ENCODE results near the gene FGF3.
"Not testable (repeated sequence)": the region's sequence is repeated elsewhere in the genome, so short reads cannot be mapped to it uniquely, and the experiment has no call there.

FGF3 gene

DNA sequence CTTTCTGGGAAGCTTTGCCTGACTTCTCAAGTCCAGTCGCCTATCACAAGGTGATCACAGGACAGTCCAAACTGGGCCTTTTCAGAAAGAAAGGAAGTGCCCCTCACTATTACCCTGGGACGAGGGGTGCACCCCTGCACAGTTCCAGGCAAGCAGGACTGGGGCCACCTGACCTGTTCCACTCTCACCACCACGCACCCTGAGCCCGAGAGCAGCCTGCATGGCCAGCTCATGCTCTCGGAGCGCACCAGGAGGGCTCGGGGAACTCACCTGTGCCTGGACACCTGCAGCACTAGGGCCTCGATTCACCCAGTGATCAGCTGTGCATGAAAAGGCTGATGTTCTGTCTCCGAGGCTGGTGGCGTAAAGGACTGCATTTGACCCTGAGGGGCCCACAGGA lies 31.3 kb downstream of the FGF3 start:
- Mint-ChIP-seq H3K4me1 (no peaks in the 10 kb centered on the region), H3K36me3 (ENCODE audit: insufficient read depth) (no peaks in the 10 kb centered on the region), H3K4me3 (no peak overlapping the region), H3K27me3 (peaks cover 13% of the 10 kb centered on the region), H3K9me3 (no peaks in the 10 kb centered on the region), H3K27ac (ENCODE audit: low read depth) (no peak overlapping the region)
- ATAC-seq (replicated peaks; ENCODE audit: extremely low read depth, poor library complexity, severe bottlenecking) (no peak), DNase-seq (ENCODE audit: low spot score in 2 of 2) (no peak)

DNA sequence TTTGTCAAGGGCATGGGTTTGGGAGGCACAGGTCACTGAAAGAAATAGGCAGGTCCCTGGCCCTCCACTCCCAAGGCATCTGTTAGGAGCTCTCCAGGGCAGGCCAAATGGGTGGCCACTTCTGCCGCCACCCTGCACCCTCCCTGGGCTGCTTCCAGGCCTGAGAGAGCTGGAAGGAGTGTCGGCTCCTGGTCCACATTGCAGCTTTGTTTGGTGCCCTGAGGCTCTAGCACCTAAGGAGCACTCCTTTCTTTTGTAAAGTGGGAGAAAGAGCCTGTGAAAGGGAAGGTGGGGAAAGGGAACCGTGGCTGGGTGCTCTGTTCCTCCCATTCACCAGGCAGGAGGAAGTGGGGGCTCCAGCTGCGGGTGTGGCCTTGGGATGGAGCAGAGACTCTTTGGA lies 31.8 kb downstream of the FGF3 start:
- no peak overlapping the region for H3K4me3 Mint-ChIP-seq
- peaks cover 9% of the 10 kb centered on the region for H3K27me3 Mint-ChIP-seq
- no peaks in the 10 kb centered on the region for H3K36me3 Mint-ChIP-seq (ENCODE audit: insufficient read depth)
- H3K9me3 Mint-ChIP-seq, result no peaks in the 10 kb centered on the region
- H3K27ac Mint-ChIP-seq (ENCODE audit: low read depth), result no peak overlapping the region
- DNase-seq (ENCODE audit: low spot score in 2 of 2), result no peak
- ATAC-seq (replicated peaks; ENCODE audit: extremely low read depth, poor library complexity, severe bottlenecking), result no peak
- no peaks in the 10 kb centered on the region for H3K4me1 Mint-ChIP-seq

DNA sequence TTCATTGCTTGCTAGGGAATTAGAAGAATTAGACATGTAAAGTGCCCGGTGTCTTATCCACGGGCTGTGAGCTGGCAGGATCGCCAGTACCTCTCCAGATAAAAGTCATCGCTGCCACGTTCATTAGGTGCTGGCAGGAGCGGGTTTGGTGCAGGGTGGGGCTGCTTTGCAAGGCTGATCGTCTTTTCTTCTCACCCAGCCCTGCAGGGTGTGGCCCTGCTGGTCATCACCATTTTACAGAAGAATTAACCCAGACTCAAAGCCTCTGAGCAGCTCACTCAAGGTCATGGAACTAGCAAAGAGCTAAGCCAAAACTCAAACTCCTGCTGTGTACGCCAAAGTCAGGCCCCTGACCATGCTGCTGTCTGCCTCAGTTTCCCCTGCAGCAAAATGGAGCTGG lies 38.0 kb downstream of the FGF3 start:
- Mint-ChIP-seq H3K4me1 (peaks cover 5% of the 10 kb centered on the region), H3K4me3 (no peak overlapping the region), H3K27ac (ENCODE audit: low read depth) (no peak overlapping the region), H3K27me3 (peaks cover 24% of the 10 kb centered on the region), H3K36me3 (ENCODE audit: insufficient read depth) (peaks cover 3% of the 10 kb centered on the region), H3K9me3 (no peaks in the 10 kb centered on the region)
- no peak for DNase-seq (ENCODE audit: low spot score in 2 of 2)
- no peak for ATAC-seq (replicated peaks; ENCODE audit: extremely low read depth, poor library complexity, severe bottlenecking)

DNA sequence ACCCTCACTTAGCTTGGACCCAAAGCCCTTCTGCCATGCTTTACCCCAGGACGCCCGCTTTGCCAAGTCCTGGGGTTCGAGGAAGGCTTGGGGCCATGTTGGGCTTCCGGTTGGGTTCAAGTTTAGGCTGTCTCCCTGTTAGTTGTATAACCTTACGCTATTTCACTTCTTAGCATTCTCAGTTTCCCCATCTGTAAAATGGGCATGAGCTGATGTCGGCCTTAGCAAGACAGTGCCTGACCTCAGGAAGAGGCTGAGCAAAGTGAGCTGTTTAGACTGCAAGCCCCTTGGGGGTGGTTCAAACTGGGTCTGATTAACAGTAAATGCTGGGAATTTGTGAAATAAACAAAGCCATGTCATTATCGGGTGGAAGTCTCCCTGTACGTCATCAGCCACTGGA lies 40.8 kb downstream of the FGF3 start:
- Mint-ChIP-seq H3K4me3 (no peak overlapping the region), H3K27ac (ENCODE audit: low read depth) (no peak overlapping the region), H3K9me3 (no peaks in the 10 kb centered on the region), H3K27me3 (peaks cover 32% of the 10 kb centered on the region), H3K36me3 (ENCODE audit: insufficient read depth) (peaks cover 3% of the 10 kb centered on the region), H3K4me1 (peaks cover 5% of the 10 kb centered on the region)
- ATAC-seq (replicated peaks; ENCODE audit: extremely low read depth, poor library complexity, severe bottlenecking) (no peak), DNase-seq (ENCODE audit: low spot score in 2 of 2) (no peak)

DNA sequence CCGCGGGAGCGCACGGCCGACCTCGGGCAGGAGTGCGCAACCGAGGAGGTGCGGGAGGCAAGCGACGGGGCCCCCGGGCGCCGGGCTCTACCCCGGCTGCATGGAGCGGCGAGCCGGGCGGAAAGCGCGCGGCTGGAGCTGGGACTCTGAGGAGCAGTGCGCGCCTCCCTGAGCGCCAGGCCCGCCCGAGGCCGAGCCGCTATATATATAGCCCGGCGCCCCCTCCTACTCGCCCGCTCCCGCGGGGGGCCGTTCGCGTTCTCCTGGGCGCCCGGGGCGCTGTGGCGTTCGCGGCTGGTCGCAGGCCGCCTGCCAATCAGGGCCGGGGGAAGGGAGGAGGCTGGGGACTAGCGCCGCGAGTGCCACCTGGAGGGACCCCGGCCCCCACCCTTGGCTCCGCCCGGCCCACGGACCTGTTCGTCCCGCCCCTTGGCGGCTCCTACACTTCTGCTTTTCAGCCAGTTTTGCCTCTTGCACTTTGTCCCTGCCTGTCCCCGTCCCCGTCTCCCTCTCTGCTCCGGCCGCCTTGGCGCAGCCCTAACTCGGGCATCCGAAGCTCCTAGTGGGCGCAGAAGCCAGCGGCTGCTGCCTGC lies 44.0 kb downstream of the FGF3 start, which contains the start of gene FGF4:
FGF4 (minus strand) TSS at position 179 of the 593 bp plus-strand sequence. CDS start 257 bp downstream, outside the sequence.
- no peak within 1 kb of the TSS for H3K27ac Mint-ChIP-seq (ENCODE audit: low read depth)
- H3K27me3 Mint-ChIP-seq, result peaks cover 40% of the 10 kb centered on the region
- H3K4me3 Mint-ChIP-seq, result no peak within 1 kb of the TSS
- H3K36me3 Mint-ChIP-seq (ENCODE audit: insufficient read depth), result no peaks in the 10 kb centered on the region
- ATAC-seq (replicated peaks; ENCODE audit: extremely low read depth, poor library complexity, severe bottlenecking) (no peak), DNase-seq (ENCODE audit: low spot score in 2 of 2) (no peak)
- peaks cover 5% of the 10 kb centered on the region for H3K4me1 Mint-ChIP-seq
- no peaks in the 10 kb centered on the region for H3K9me3 Mint-ChIP-seq

DNA sequence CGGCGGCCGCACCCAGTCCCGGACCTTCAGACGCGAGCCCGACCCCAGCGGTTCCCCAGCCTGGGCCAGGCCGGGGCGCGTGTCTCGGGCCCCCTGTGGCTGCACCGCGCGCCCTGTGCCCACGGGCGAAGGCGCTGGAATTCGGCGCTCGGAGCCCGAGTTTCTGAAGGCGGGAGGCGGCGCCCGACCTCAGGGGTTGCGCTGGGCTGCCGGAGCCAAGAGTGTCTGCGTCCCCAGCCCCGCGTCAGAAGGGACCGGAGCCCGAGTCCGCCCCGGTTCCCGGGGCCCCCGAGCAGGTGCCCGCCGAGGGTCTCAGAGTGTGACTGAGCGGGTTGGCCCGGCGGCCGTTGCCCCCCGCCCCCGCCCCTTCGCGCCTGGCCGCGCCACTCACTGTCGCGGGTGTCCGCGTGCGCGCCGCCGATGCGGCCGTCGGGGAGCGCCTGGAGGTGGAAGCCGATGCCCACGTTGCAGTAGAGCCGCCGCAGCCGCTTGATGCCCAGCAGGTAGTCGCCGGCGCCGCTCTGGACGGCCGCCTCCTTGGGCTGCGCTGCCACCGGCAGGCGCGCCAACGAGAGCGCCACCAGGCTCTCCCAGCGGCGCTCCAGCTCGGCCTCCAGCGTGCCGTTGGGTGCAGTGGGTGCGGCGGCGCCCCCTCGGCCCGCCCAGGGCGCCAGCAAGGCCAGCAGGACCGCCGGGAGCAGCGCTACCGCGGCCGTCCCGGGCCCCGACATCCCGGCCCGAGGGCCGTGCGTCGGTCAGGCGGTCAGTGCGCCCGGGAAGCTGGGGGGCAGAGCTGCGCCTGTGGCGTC lies 44.7 kb downstream of the FGF3 start:
- Mint-ChIP-seq H3K27me3 (peaks cover 43% of the 10 kb centered on the region), H3K4me1 (peaks cover 5% of the 10 kb centered on the region), H3K4me3 (no peak overlapping the region), H3K9me3 (no peaks in the 10 kb centered on the region), H3K36me3 (ENCODE audit: insufficient read depth) (no peaks in the 10 kb centered on the region), H3K27ac (ENCODE audit: low read depth) (no peak overlapping the region)
- ATAC-seq (replicated peaks; ENCODE audit: extremely low read depth, poor library complexity, severe bottlenecking) (no peak), DNase-seq (ENCODE audit: low spot score in 2 of 2) (no peak)

DNA sequence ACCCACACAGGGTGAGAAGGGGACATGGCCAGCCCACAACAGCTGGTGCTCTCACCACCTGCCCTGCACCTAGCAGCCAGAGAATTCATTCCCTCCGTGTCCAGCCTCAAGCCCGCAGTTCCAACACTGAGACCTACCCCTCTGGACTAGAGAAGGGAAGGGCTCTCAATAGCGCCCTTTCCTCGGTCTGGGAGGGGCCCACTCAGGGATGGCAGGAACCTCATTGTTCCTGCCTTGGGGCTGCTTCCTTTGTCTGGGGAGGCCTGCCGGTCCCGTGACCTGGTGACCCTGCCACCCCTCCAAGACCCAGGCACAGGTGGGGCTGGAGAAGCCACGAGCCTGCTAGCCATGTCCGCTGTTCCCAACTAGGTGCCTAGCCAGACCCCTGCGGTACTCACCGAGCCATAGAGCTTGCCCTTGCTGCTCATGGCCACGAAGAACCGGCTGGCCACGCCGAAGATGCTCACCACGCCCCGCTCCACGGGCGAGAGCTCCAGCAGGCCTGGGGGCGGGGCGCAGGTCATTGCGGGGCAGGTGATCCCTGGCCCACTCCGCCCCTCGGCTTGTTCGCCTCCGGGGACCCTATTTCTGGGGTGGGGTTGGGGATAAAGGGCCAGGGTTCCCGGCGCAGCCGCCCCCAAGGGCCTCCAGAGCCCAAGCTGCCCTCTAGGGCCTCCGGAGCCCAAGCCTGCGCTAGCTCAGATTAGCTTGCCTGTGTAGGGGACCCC lies 45.4 kb downstream of the FGF3 start:
- H3K36me3 Mint-ChIP-seq (ENCODE audit: insufficient read depth), result no peaks in the 10 kb centered on the region
- H3K27me3 Mint-ChIP-seq, result peaks cover 48% of the 10 kb centered on the region
- no peak overlapping the region for H3K27ac Mint-ChIP-seq (ENCODE audit: low read depth)
- ATAC-seq (replicated peaks; ENCODE audit: extremely low read depth, poor library complexity, severe bottlenecking), result no peak
- H3K9me3 Mint-ChIP-seq, result no peaks in the 10 kb centered on the region
- no peak overlapping the region for H3K4me3 Mint-ChIP-seq
- DNase-seq (ENCODE audit: low spot score in 2 of 2), result no peak
- peaks cover 5% of the 10 kb centered on the region for H3K4me1 Mint-ChIP-seq

DNA sequence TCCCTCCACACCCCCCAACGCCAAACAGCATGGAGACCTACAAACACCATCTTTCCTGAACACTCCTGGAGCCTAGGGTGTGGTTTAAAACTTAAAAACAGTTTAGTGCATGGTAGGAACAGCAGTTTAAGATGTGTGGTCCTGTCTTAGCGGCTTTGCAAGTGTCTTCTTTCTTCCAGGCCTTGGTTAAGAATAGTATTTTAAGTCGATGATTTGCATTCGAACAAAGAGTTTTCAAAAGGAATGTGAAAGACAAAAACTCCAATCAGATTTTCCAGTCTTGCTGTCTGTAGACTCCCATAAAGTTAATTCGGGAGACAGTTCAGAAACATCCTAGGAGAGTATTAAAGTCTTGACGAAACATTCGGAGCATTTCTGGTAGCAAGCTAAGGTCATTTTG lies 47.8 kb downstream of the FGF3 start:
- Mint-ChIP-seq H3K4me1 (no peaks in the 10 kb centered on the region), H3K4me3 (no peak overlapping the region), H3K27ac (ENCODE audit: low read depth) (no peak overlapping the region), H3K36me3 (ENCODE audit: insufficient read depth) (no peaks in the 10 kb centered on the region), H3K27me3 (peaks cover 38% of the 10 kb centered on the region), H3K9me3 (no peaks in the 10 kb centered on the region)
- ATAC-seq (replicated peaks; ENCODE audit: extremely low read depth, poor library complexity, severe bottlenecking) (no peak), DNase-seq (ENCODE audit: low spot score in 2 of 2) (no peak)

DNA sequence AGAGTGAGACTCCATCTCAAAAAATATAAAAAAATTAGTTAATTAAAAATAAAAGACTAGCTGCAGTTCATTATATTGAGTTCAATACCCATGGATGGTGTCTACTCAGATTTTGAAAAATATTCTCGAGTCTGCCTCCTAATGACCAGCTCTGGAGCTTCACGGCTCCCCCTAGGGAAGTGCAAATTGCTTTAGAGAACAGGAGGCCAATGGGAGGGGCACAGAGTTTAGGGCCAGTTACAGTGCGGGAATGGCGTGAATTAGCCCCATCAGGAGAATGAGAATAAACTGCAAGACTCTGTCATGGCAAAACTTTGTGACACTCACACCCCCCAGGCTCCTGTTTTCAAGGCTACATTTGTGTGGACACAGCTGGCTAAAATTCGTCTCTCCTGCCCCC lies 48.7 kb downstream of the FGF3 start:
- H3K36me3 Mint-ChIP-seq (ENCODE audit: insufficient read depth), result no peaks in the 10 kb centered on the region
- H3K27me3 Mint-ChIP-seq, result peaks cover 36% of the 10 kb centered on the region
- ATAC-seq (replicated peaks; ENCODE audit: extremely low read depth, poor library complexity, severe bottlenecking) (no peak), DNase-seq (ENCODE audit: low spot score in 2 of 2) (no peak)
- H3K4me1 Mint-ChIP-seq, result no peaks in the 10 kb centered on the region
- H3K9me3 Mint-ChIP-seq, result no peaks in the 10 kb centered on the region
- no peak overlapping the region for H3K27ac Mint-ChIP-seq (ENCODE audit: low read depth)
- H3K4me3 Mint-ChIP-seq, result no peak overlapping the region

DNA sequence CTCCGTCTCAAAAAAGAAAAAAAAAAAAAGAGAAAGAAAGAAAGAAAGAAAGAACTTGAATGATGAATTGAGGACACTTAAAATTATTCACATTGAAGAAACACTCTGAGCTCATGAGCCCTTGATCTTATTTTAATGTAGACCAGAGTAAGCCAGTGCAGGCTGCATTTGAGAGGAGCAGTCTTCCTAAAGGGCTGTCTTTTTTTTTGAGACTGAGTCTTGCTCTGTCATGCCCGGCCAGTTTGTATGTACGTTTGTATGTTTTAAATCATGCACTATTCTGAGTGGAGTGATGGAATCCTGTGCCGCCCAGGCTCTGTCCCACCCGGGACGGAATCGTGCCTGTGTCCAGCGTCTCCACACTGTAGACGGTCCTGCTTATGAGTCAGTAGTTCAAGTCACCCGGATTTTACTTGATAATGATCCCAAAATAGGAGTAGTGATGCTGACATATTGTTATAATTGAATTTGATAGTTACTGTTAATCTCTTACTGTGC lies 53.7 kb downstream of the FGF3 start:
- H3K4me3 Mint-ChIP-seq, result no peak overlapping the region
- DNase-seq (ENCODE audit: low spot score in 2 of 2), result no peak

DNA sequence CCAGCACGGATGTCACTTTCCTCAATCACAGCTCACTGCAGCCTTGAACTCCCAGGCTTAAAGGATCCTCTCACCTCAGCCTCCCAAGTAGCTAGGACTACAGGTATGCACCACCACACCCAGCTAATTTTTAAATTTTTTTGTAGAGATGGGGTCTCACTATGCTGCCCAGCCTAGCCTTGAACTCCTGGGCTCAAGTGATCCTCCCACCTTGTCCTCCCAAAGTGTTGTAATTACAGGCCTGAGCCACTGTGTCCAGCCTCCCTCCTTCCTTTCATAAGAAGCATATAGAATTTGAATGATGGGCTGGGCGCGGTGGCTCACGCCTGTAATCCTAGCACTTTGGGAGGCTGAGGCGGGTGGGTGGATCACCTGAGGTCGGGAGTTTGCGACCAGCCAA lies 54.3 kb downstream of the FGF3 start:
- not testable (repeated sequence) for H3K4me3 Mint-ChIP-seq; H3K4me1 Mint-ChIP-seq; H3K27ac Mint-ChIP-seq (ENCODE audit: low read depth); H3K9me3 Mint-ChIP-seq; H3K36me3 Mint-ChIP-seq (ENCODE audit: insufficient read depth); ATAC-seq (replicated peaks; ENCODE audit: extremely low read depth, poor library complexity, severe bottlenecking); DNase-seq (ENCODE audit: low spot score in 2 of 2)
- H3K27me3 Mint-ChIP-seq, result peaks cover 54% of the 10 kb centered on the region

More for the DNA sequence above, 53.7 kb downstream of the FGF3 start:
- Mint-ChIP-seq H3K4me1 (no peaks in the 10 kb centered on the region), H3K27ac (ENCODE audit: low read depth) (no peak overlapping the region), H3K27me3 (peaks cover 56% of the 10 kb centered on the region), H3K36me3 (ENCODE audit: insufficient read depth) (no peaks in the 10 kb centered on the region), H3K9me3 (no peaks in the 10 kb centered on the region)
- ATAC-seq (replicated peaks; ENCODE audit: extremely low read depth, poor library complexity, severe bottlenecking), result no peak

DNA sequence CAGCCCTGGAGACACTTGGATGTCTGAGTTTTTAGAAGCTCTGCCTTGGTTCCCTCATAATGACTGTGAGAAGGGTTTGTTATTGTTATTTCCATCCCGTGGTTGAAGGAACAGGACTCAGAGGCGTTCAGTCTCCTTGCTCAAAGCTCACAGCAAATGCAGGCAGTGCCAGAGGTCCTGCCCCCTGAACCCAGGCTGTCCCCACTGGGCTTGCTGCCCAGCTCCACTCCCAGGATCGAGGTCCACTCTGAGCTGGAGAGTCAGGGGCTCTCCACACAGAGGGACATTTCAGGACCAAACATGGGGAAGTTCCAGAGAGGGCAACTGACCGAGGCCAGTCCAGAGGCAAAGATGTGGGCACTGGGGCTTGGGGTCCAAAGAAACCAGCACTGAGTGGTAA lies 58.9 kb downstream of the FGF3 start:
- Mint-ChIP-seq H3K27ac (ENCODE audit: low read depth) (no peak overlapping the region), H3K36me3 (ENCODE audit: insufficient read depth) (no peaks in the 10 kb centered on the region), H3K4me3 (no peak overlapping the region), H3K9me3 (no peaks in the 10 kb centered on the region), H3K27me3 (peaks cover 56% of the 10 kb centered on the region), H3K4me1 (no peaks in the 10 kb centered on the region)
- no peak for ATAC-seq (replicated peaks; ENCODE audit: extremely low read depth, poor library complexity, severe bottlenecking)
- DNase-seq (ENCODE audit: low spot score in 2 of 2), result no peak
